ENCODE measurements around the gene PRSS21.

PRSS21 gene

GRCh38 chr16:2806286-2806685 lies 10.8 kb upstream of the PRSS21 start:
- DNase-seq (ENCODE audit: low read depth) = no peak

GRCh38 chr16:2808181-2808580 lies 8.9 kb upstream of the PRSS21 start:
- DNase-seq (ENCODE audit: low read depth) = no peak

GRCh38 chr16:2809149-2809760 lies 7.8 kb upstream of the PRSS21 start:
- no peak for DNase-seq (ENCODE audit: low read depth)

GRCh38 chr16:2810651-2811050 lies 6.4 kb upstream of the PRSS21 start:
- DNase-seq (ENCODE audit: low read depth) = no peak

GRCh38 chr16:2811703-2812471 lies 5.2 kb upstream of the PRSS21 start:
- no peak for DNase-seq (ENCODE audit: low read depth)

- no peak for DNase-seq (ENCODE audit: low read depth)
Observed at GRCh38 chr16:2813771-2814221, 3.2 kb upstream of the PRSS21 start.

GRCh38 chr16:2814551-2815298 lies 2.3 kb upstream of the PRSS21 start:
- no peak for DNase-seq (ENCODE audit: low read depth)

GRCh38 chr16:2815299-2815771 lies 1.7 kb upstream of the PRSS21 start:
- DNase-seq (ENCODE audit: low read depth) = no peak

- DNase-seq (ENCODE audit: low read depth) = no peak
Observed at GRCh38 chr16:2817340-2818271, 569 bp downstream of the PRSS21 start.

- no peak for DNase-seq (ENCODE audit: low read depth)
Observed at GRCh38 chr16:2818272-2818876, 1.3 kb downstream of the PRSS21 start.

- no peak for DNase-seq (ENCODE audit: low read depth)
Observed at GRCh38 chr16:2819179-2819938, 2.3 kb downstream of the PRSS21 start.

GRCh38 chr16:2819939-2820835 lies 3.1 kb downstream of the PRSS21 start:
- DNase-seq (ENCODE audit: low read depth) = no peak

- DNase-seq (ENCODE audit: low read depth) = no peak
Observed at GRCh38 chr16:2820836-2821486, 3.9 kb downstream of the PRSS21 start.

GRCh38 chr16:2821487-2822157 lies 4.6 kb downstream of the PRSS21 start:
- DNase-seq (ENCODE audit: low read depth) = no peak

GRCh38 chr16:2822158-2822495 lies 5.1 kb downstream of the PRSS21 start:
- DNase-seq (ENCODE audit: low read depth) = no peak

GRCh38 chr16:2822496-2822895 lies 5.5 kb downstream of the PRSS21 start:
- DNase-seq (ENCODE audit: low read depth) = no peak

GRCh38 chr16:2824626-2825025 lies 7.6 kb downstream of the PRSS21 start:
- DNase-seq (ENCODE audit: low read depth) = no peak

- DNase-seq (ENCODE audit: low read depth) = no peak
Observed at GRCh38 chr16:2825049-2825742, 8.2 kb downstream of the PRSS21 start.

All from activated T-cell treated with anti-CD3 and anti-CD28 coated beads for 1 hour (primary cell).